Neural progenitor cell (in vitro differentiated cells): ENCODE results near the gene JAG2.

Experiments
- CTCF ChIP-seq: fragments of 200-600 bp; sonication (generic); IDR thresholded peaks from 2 replicates; pipeline ENCODE4 v1.5.1; 2017; ENCODE audit warnings: antibody characterized with exemption, mild to moderate bottlenecking
- EZH2 ChIP-seq: fragments of 200-600 bp; sonication (generic); IDR thresholded peaks from 2 replicates; pipeline ENCODE4 v1.6.1; 2017; ENCODE audit warnings: antibody characterized with exemption, mild to moderate bottlenecking, moderate library complexity

GRCh38 chr14:105116451-105117256 lies 51.9 kb downstream of the JAG2 start:
- TF ChIP-seq EZH2 (no peak), CTCF (no peak)
